Fibroblast of peridontal ligament (primary cell): Measurements from ENCODE around the gene NTN1.
"Not testable (repeated sequence)": the region's sequence is repeated elsewhere in the genome, so short reads cannot be mapped to it uniquely, and the experiment has no call there.

Experiments used
- DNase-seq: peaks from one replicate; pipeline ENCODE4 v3.0.0-alpha.2; 2010; ENCODE audit errors: extremely low read depth

Gene NTN1

GRCh38 chr17:9086577-9086976 lies 65.3 kb downstream of the NTN1 start:
- DNase-seq = no peak

- DNase-seq = no peak
Measured at GRCh38 chr17:9087921-9088320, 66.6 kb downstream of the NTN1 start.

GRCh38 chr17:9090641-9091096 lies 69.4 kb downstream of the NTN1 start:
- DNase-seq = no peak

- DNase-seq = no peak
Measured at GRCh38 chr17:9094193-9094592, 72.9 kb downstream of the NTN1 start.

- DNase-seq = no peak
Measured at GRCh38 chr17:9095390-9095789, 74.1 kb downstream of the NTN1 start.

- DNase-seq = no peak
Measured at GRCh38 chr17:9098242-9098825, 77.0 kb downstream of the NTN1 start.

- DNase-seq = no peak
Measured at GRCh38 chr17:9101356-9101755, 80.0 kb downstream of the NTN1 start.

GRCh38 chr17:9103193-9103592 lies 81.9 kb downstream of the NTN1 start:
- DNase-seq = not testable (repeated sequence)

- DNase-seq = no peak
Measured at GRCh38 chr17:9104370-9105041, 83.2 kb downstream of the NTN1 start.

- DNase-seq = no peak
Measured at GRCh38 chr17:9105068-9105868, 84.0 kb downstream of the NTN1 start.

- not testable (repeated sequence) for DNase-seq
Measured at GRCh38 chr17:9106278-9106677, 85.0 kb downstream of the NTN1 start.

GRCh38 chr17:9107527-9107926 lies 86.2 kb downstream of the NTN1 start:
- no peak for DNase-seq

GRCh38 chr17:9108146-9108545 lies 86.8 kb downstream of the NTN1 start:
- no peak for DNase-seq

GRCh38 chr17:9109933-9110332 lies 88.6 kb downstream of the NTN1 start:
- no peak for DNase-seq

GRCh38 chr17:9110501-9110900 lies 89.2 kb downstream of the NTN1 start:
- DNase-seq = no peak

- DNase-seq = peak; percentile 2
Measured at GRCh38 chr17:9115214-9116191, 94.2 kb downstream of the NTN1 start.

- DNase-seq = no peak
Measured at GRCh38 chr17:9116311-9116835, 95.1 kb downstream of the NTN1 start.

GRCh38 chr17:9116861-9117568 lies 95.7 kb downstream of the NTN1 start:
- no peak for DNase-seq

GRCh38 chr17:9120471-9120870 lies 99.2 kb downstream of the NTN1 start:
- no peak for DNase-seq

- DNase-seq = no peak
Measured at GRCh38 chr17:9121186-9121820, 100.0 kb downstream of the NTN1 start.
